Measurements from ENCODE around the gene PNP. TPM values are rescaled to one million over a fixed set of nuclear protein-coding genes. Genes with fewer than 3 reads are reported as not detected.

PNP gene
- total and polyA plus RNA-seq, 9 donors = 3.4 to 23.0 (median 7.5) TPM

- TF ChIP-seq POLR2A (IDR thresholded peaks at IDR 0.05) = no peak
- no peak for TF ChIP-seq CTCF (IDR thresholded peaks at IDR 0.05)
- TF ChIP-seq EP300 (IDR thresholded peaks at IDR 0.05) = no peak
- Histone ChIP-seq H3K36me3 (no peaks in the 10 kb centered on the region), H3K9me3 (no peaks in the 10 kb centered on the region), H3K4me1 (ENCODE audit: insufficient read depth) (peaks cover 6% of the 10 kb centered on the region), H3K27ac (no peak overlapping the region), H3K4me3 (no peak overlapping the region), H3K27me3 (no peaks in the 10 kb centered on the region)
- intact Hi-C loops (cut with DNase I) = no loop called here
- 60 to 67% (median 66%) methylated on average over 30 of the region's 30 CpGs for WGBS, 3 donors
- DNase-seq = peak in 3 of 5 donors; percentile 14 to 56 (median 37)
These were observed 39.2 kb upstream of the PNP start for GRCh38 chr14:20429801-20430669.

- WGBS, 3 donors = 8 to 15% (median 9%) methylated on average over 34 to 44 of the region's 44 CpGs
- DNase-seq = peak; percentile 65 to 85 (median 83)
- H3K27me3 ChIP-seq = no peaks in the 10 kb centered on the region
- H3K4me3 ChIP-seq = peak overlapping the region; percentile 30
- no peaks in the 10 kb centered on the region for H3K36me3 ChIP-seq
- intact Hi-C loops (cut with DNase I) = no loop called here
- H3K4me1 ChIP-seq (ENCODE audit: insufficient read depth) = peaks cover 5% of the 10 kb centered on the region
- no peaks in the 10 kb centered on the region for H3K9me3 ChIP-seq
- peak overlapping the region; percentile 66 to 87 for H3K27ac ChIP-seq
- TF ChIP-seq POLR2A (IDR thresholded peaks at IDR 0.05) (no peak), EP300 (IDR thresholded peaks at IDR 0.05) (no peak), CTCF (IDR thresholded peaks at IDR 0.05) (no peak)
These were observed 34.3 kb upstream of the PNP start for GRCh38 chr14:20434701-20435581.

GRCh38 chr14:20435582-20436362 is 33.4 kb upstream of the PNP start, which contains the start of gene KLHL33:
Gene KLHL33 (minus strand): TSS chr14:20436166. CDS start chr14:20435811, 355 bp downstream.
- H3K4me1 ChIP-seq (ENCODE audit: insufficient read depth) = peaks cover 2% of the 10 kb centered on the region
- H3K27me3 ChIP-seq = no peaks in the 10 kb centered on the region
- no peaks in the 10 kb centered on the region for H3K9me3 ChIP-seq
- 70 to 76% (median 72%) methylated on average over 17 of the region's 17 CpGs for WGBS, 3 donors
- TF ChIP-seq POLR2A (IDR thresholded peaks at IDR 0.05) (no peak), CTCF (IDR thresholded peaks at IDR 0.05) (no peak), EP300 (IDR thresholded peaks at IDR 0.05) (no peak)
- H3K27ac ChIP-seq = peak within 1 kb of the TSS; percentile 66 to 87
- intact Hi-C loops (cut with DNase I) = no loop called here
- no peaks in the 10 kb centered on the region for H3K36me3 ChIP-seq
- H3K4me3 ChIP-seq = peak within 1 kb of the TSS; percentile 30
- DNase-seq = no peak

GRCh38 chr14:20436363-20436755 is 32.8 kb upstream of the PNP start:
- H3K9me3 ChIP-seq = no peaks in the 10 kb centered on the region
- 64 to 78% (median 76%) methylated on average over 4 of the region's 4 CpGs for WGBS, 3 donors
- H3K4me3 ChIP-seq = no peak overlapping the region
- intact Hi-C loops (cut with DNase I) = no loop called here
- H3K4me1 ChIP-seq (ENCODE audit: insufficient read depth) = peaks cover 2% of the 10 kb centered on the region
- TF ChIP-seq POLR2A (IDR thresholded peaks at IDR 0.05) (no peak), EP300 (IDR thresholded peaks at IDR 0.05) (no peak), CTCF (IDR thresholded peaks at IDR 0.05) (no peak)
- no peaks in the 10 kb centered on the region for H3K27me3 ChIP-seq
- no peaks in the 10 kb centered on the region for H3K36me3 ChIP-seq
- no peak overlapping the region for H3K27ac ChIP-seq
- no peak for DNase-seq
